Fibroblast of the conjunctiva (primary cell): ENCODE measurements around the gene PTPRO.
A peak's percentile ranks its signal among the peaks of the same experiment; 100 is the strongest.

Experiments used
- DNase-seq: peaks from one replicate; pipeline ENCODE4 v3.0.0-alpha.2; 2010; ENCODE audit warnings: low read depth

The PTPRO gene

GRCh38 chr12:15322164-15323061, at the start of gene PTPRO:
TSS of gene PTPRO (plus strand) at chr12:15322508.
- DNase-seq, result no peak

GRCh38 chr12:15273896-15274295, 48.4 kb upstream of the PTPRO start:
- DNase-seq, result no peak

GRCh38 chr12:15274561-15274967, 47.7 kb upstream of the PTPRO start:
- peak; percentile 24 for DNase-seq

GRCh38 chr12:15276088-15276698, 46.1 kb upstream of the PTPRO start:
- peak; percentile 18 for DNase-seq

- DNase-seq, result peak; percentile 62
Measured at GRCh38 chr12:15278816-15279658, 43.3 kb upstream of the PTPRO start.

GRCh38 chr12:15280930-15281329, 41.4 kb upstream of the PTPRO start:
- no peak for DNase-seq

GRCh38 chr12:15289192-15289591, 33.1 kb upstream of the PTPRO start:
- DNase-seq, result no peak

- DNase-seq, result no peak
Measured at GRCh38 chr12:15293731-15294130, 28.6 kb upstream of the PTPRO start.

GRCh38 chr12:15299947-15300346, 22.4 kb upstream of the PTPRO start:
- DNase-seq, result no peak

- no peak for DNase-seq
Measured at GRCh38 chr12:15304296-15304695, 18.0 kb upstream of the PTPRO start.

GRCh38 chr12:15306605-15307004, 15.7 kb upstream of the PTPRO start:
- no peak for DNase-seq

- no peak for DNase-seq
Measured at GRCh38 chr12:15307079-15307478, 15.2 kb upstream of the PTPRO start.

GRCh38 chr12:15318841-15319240, 3.5 kb upstream of the PTPRO start:
- DNase-seq, result no peak

- no peak for DNase-seq
Measured at GRCh38 chr12:15320881-15321280, 1.4 kb upstream of the PTPRO start.

GRCh38 chr12:15323480-15323879, 1.2 kb downstream of the PTPRO start:
- DNase-seq, result no peak

GRCh38 chr12:15329891-15330290, 7.6 kb downstream of the PTPRO start:
- DNase-seq, result no peak

- DNase-seq, result no peak
Measured at GRCh38 chr12:15334225-15334624, 11.9 kb downstream of the PTPRO start.

GRCh38 chr12:15335959-15336358, 13.7 kb downstream of the PTPRO start:
- no peak for DNase-seq

- DNase-seq, result peak; percentile 2
Measured at GRCh38 chr12:15336768-15337553, 14.7 kb downstream of the PTPRO start.

- no peak for DNase-seq
Measured at GRCh38 chr12:15341371-15341770, 19.1 kb downstream of the PTPRO start.

GRCh38 chr12:15344561-15344960, 22.3 kb downstream of the PTPRO start:
- no peak for DNase-seq

GRCh38 chr12:15346488-15346887, 24.2 kb downstream of the PTPRO start:
- no peak for DNase-seq
